NCI-H2196 treated with DMSO at 0.1 percent for 48 hours (cell line): ENCODE measurements around the gene PAX4.

Experiments
- DNase-seq: peaks from one replicate; lab custom pipeline; 2025; ENCODE audit not compliant: unreplicated experiment; lab: John Stamatoyannopoulos, UW

The PAX4 gene, protein sequence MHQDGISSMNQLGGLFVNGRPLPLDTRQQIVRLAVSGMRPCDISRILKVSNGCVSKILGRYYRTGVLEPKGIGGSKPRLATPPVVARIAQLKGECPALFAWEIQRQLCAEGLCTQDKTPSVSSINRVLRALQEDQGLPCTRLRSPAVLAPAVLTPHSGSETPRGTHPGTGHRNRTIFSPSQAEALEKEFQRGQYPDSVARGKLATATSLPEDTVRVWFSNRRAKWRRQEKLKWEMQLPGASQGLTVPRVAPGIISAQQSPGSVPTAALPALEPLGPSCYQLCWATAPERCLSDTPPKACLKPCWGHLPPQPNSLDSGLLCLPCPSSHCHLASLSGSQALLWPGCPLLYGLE

DNA sequence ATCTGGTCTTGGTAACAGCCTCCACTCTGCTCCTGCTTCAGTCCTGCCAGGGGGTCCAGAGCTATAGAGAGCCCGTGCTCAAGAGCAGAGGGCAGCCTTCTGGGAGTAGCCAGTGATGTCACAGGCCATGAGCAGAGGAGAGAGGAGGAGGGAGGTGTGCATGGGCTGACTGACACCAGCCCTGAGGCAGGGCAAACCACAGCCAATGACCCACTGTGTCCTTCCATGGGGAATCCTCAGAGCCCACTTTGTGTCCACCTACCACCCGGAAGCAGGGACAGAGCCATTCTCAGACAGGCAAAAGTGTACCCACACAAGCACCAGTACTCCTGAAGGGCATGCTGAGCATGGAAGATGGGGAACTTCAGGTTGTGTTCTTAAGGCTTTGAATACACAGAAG is at the start of gene PAX4:
Gene PAX4 (minus strand): TSS at position 101 of the 400 bp plus-strand sequence. CDS start 2,214 bp downstream, outside the sequence.
- DNase-seq = no peak

DNA sequence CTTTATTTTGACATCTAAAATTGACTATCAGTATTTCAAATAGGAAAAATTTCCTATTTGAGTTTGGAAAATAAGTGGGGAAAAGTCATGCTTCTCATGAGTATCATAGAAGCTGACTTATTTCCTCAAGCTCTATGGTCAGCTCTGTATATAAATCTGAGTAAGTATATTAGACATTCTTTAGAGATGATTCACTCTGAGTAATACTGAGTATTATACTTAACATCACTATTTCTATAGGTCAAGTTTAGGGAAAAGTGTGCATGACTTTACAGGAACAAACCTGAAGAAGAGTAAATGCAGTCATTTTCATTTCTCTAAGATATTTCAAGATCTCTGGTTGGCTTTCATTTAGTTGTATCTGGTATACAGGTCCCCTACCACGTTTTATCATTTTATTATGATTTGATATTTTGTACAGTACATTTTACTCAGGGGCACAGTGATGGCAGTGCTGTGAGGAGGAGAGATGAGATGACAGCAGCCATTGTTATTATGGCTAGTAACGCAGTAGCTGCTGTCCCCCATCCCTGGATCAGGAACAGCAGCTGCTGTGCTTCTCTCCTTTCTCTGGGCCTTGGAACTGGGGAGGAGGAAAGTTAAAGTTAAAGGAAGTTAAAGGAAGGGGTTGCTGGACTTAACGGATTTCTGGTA is 49.2 kb upstream of the PAX4 start:
- DNase-seq = no peak

- no peak for DNase-seq
Observed at GRCh38 chr7:127666602-127667001, 48.7 kb upstream of the PAX4 start.

GRCh38 chr7:127665922-127666321 is 48.0 kb upstream of the PAX4 start:
- no peak for DNase-seq

DNA sequence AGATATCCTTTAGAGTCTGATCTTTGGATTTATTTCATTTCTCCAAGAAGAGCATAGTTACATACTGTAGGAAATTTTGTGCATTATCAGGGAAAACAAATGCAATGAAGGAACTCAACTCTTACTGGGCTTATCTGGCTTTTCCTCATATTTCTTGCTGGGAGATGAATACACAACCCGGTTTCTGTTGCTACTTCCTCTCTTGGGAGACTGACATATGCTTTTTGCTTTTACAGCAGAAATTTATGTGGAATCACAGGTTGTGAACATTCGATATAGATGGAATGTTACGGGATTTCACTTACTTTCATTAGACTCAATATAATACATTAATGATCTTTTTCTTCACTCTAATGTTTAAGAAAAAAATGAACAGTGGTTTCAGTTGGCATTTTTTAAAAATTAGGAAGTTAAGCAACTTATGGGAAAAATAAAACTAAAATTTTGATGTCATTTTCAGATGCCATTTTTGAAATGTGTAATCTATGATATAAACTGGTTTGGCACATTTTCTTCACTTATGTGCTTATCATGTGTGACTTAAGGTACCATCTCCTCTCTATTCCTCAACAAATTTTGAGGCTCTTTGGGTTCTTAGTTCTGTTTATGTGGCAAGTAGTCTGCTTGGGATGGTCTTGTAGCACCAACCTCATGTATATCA is 41.2 kb upstream of the PAX4 start:
- no peak for DNase-seq

DNA sequence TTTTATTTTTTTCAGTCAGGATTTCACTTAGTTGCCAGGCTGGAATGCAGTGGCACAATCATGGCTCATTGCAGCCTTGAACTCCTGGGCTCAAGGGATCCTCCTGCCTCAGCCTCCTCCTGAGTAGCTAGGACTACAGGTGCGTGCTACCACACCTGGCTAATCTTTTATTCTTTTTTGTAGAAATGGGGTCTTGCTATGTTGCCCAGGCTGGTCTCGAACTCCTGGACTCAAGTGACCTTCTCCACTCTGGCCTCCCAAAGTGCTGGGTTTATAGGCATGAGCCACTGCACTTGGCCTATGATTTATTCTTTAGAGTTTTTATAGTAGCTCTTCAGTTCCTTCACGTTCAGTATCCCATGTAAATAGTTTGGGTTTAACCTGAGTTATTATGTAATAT is 39.6 kb upstream of the PAX4 start:
- no peak for DNase-seq

GRCh38 chr7:127655720-127656119 is 37.8 kb upstream of the PAX4 start:
- DNase-seq = no peak

- no peak for DNase-seq
Observed at GRCh38 chr7:127654404-127655394, 36.8 kb upstream of the PAX4 start.

DNA sequence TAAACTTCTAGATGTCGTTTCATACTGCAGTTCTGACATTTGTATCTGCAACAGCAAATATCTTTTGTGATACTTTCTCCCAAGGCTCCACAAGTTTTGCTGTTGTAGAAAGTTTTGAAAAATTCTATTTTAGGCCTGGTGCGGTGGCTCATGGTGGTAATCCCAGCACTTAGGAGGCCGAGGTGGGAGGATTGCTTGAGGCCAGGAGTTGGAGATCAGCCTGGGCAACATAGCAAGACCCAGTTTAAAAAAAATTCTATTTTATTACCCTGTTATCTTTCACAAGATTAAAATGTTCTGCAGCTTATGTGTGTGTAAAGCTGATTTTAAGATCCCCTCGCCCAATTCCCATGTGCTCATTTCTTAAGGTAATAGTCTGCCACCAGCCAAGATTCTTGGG is 35.5 kb upstream of the PAX4 start:
- DNase-seq = no peak

- DNase-seq = no peak
Observed at GRCh38 chr7:127652333-127653248, 34.6 kb upstream of the PAX4 start.

DNA sequence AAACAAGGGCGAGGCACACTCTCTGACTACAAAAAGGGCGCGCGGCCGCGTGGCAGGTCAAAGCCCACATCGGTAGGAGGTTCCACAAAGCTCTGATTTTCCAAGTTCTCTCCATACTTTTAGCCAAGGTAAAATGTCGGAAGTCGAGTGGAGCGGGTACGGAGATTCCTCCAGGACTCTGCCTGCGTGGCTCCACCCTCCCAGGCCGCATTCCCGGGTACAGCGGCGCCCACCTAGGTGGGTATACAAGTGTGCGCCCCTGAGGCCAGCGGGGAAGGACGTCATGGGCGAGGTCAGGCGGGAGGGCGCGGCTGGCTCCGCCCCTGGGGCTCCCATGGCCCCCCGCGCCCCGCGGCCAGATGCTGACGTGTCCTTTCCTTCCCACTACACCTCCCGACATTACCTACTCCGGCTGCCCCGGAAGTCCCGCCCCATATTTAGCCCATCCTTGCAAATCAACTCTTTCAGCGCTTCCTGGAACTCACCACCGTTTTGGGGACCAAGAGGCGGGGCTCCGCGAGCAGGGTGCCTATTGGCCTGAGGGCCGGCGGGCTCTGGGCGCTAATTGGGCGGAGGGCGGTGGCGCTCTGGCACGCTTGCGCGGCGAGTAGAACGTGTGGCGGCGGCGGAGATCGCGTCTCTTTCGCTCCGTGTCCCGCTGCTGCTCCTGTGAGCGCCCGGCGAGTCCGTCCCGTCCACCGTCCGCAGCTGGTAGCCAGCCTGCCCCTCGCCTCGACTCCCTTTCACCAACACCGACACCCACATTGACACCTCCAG is 33.8 kb upstream of the PAX4 start, which contains the start of gene SND1:
Gene SND1 (plus strand): TSS at position 639 of the 777 bp plus-strand sequence. CDS start 180 bp downstream, outside the sequence.
- DNase-seq = peak; percentile 98

GRCh38 chr7:127650847-127651555 is 33.1 kb upstream of the PAX4 start:
- no peak for DNase-seq

GRCh38 chr7:127648986-127649385 is 31.0 kb upstream of the PAX4 start:
- no peak for DNase-seq

DNA sequence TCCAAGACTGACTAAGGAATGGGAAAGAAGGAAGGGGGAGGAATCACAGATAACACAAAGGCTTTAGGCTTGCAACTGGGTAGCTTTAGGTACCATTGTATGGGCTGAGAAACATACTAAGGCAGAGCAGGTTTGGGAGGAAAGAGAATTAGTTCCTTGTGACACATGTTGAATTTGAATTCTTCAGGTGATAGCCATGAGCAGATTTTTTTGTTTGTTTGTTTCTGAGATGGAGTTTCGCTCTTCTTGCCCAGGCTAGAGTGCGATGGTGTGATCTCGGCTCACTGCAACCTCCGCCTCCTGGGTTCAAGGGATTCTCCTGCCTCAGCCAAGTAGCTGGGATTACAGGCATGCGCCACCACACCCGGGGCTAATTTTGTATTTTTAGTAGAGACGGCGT is 29.7 kb upstream of the PAX4 start:
- no peak for DNase-seq

DNA sequence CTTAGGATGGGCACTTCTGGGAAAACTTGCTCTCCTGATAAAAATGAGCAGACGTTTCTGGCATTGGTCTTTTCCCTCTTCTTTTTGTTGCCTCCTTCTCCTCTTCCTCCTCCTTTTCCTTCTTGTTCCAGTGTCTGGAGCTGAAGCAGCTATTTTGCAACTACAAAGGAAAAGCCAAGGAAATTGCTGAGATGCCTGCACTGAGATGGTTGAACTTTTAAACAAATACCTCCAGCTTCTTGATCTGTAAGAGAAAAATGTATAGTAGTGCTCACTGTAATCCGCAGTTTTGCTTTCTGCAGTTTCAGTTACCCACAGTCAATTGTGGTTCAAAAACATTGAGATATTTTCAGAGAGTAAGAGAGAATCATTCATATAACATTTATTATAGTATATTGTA is 26.5 kb upstream of the PAX4 start:
- no peak for DNase-seq

DNA sequence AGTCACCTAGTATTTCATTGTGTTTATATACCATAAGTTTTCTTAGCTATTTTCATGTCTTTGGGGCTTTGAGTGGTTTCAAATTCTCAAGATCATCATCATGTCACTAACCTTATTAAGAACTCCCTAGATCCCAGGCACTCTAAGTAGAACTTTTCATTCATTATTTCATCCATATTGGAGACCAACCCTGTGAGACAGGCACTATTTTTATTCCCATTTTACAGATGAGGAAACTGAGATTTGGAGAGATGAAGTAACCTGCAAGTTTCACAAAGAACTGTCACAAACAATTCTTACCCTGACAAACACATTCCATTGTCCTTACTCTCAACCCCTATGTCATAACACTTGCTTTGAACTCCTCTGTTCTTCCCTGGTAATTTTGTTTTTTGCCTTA is 20.3 kb upstream of the PAX4 start:
- DNase-seq = no peak

DNA sequence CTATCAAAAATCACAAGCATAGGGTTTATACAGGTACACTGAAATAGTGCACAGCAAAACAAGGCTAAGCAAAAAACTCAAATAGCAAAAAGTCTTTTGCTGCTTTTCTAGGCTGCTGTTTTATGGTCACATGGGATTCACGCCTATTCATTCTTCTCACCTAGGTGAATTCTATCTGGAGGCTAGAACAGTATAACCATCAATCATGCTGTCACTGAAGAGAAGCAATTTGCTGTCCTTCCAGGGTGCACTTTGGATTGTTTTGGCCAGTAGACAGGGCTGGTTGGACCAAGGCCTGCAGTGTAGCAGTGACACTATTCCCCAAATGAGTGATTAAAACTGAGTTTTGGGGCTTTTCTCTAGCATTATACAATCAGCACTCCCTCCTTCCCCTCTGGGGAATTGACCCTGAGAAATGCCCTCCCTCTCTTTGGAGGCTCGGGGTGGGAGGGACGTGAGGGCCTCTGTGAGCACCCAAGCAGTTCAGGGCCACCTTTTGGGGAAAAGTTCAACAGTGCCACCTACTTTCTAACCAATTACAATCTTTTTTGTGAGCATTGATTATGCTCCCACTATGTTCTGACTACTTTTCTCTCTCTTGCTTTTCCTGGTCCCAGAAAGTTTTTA is 17.8 kb upstream of the PAX4 start:
- no peak for DNase-seq
